GM13976 (cell line): ENCODE measurements around the gene DPP7.

Source experiments
- DNase-seq: peaks from one replicate; pipeline ENCODE4 v3.0.0; 2012; ENCODE audit warnings: low spot score
- in situ Hi-C: fragments of 300-500 bp; cut with MboI; formaldehyde crosslinking; loops from one replicate; pipeline ENCODE4 v1.12.0; 2022; ENCODE audit warnings: low sequenced_read_pairs, mixed read lengths, inconsistent platforms; ENCODE audit not compliant: unreplicated experiment
- TF ChIP-seq, protein P1 (sequence below): IDR thresholded peaks from 2 replicates; pipeline ENCODE4 v1.5.1; 2012; ENCODE audit warnings: borderline replicate concordance, mild to moderate bottlenecking; ENCODE audit not compliant: insufficient read depth; ENCODE audit errors: extremely low read depth, missing control alignments, control extremely low read depth

The DPP7 gene

GRCh38 chr9:137071282-137071681, 43.3 kb downstream of the DPP7 start:
- no peak for DNase-seq
- TF ChIP-seq, protein P1, sequence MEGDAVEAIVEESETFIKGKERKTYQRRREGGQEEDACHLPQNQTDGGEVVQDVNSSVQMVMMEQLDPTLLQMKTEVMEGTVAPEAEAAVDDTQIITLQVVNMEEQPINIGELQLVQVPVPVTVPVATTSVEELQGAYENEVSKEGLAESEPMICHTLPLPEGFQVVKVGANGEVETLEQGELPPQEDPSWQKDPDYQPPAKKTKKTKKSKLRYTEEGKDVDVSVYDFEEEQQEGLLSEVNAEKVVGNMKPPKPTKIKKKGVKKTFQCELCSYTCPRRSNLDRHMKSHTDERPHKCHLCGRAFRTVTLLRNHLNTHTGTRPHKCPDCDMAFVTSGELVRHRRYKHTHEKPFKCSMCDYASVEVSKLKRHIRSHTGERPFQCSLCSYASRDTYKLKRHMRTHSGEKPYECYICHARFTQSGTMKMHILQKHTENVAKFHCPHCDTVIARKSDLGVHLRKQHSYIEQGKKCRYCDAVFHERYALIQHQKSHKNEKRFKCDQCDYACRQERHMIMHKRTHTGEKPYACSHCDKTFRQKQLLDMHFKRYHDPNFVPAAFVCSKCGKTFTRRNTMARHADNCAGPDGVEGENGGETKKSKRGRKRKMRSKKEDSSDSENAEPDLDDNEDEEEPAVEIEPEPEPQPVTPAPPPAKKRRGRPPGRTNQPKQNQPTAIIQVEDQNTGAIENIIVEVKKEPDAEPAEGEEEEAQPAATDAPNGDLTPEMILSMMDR: no peak
- in situ Hi-C loops: no loop called here

DNA sequence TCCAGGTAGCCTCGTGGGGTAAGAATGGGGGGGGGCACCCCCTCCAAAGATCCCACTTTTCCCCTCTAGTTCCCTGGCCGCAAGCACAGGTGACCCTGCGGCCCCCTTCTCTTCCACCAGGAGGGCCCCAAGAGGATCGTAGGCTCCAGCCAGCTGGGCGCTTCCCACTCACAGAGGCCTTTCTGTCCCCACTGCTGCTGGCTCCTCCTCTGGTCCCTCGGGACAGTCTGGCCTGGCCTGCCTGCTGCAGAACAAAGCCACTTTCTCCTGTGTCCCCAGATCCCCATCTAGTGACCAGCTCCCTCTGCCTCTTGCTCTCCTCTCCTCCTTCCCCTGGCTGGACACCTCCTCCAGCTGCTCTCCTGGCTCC, 43.6 kb downstream of the DPP7 start:
- TF ChIP-seq, protein P1: no peak
- in situ Hi-C loops: no loop called here
- DNase-seq: peak; percentile 57

DNA sequence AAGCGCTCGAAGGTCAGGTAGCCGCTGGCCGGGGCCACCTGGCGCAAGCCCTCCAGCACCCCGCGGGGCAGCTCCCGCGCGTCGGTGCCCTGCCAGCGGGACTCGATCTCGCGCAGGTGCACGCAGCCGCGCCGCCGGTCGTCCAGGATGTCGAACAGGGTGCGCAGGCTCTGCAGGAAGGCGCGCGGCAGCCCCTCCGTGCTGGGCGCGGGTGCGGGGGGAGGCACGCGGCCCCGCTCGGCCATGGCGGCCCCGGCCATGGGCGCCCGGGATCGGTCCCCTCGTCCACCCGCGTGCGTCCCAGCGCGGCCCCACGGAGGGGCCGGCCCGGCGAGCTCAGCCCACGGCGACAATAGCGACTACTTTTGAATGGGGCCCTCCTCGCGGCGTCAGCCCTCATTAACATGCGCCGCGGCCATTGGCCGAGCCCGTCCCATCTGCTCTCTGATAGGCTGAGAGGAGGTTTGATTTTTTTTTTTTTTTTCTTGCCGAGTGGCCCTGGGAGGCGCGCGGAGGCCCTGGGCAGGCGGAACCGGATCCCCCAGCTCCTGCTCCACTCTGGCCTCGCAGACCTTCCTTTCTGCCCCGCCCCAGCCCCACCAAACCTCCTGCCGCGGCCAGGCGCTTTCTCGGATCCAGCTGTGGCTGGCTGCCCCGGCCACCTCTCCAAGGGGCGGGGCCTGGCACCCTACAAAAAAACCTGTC, 44.2 kb downstream of the DPP7 start, which contains the start of gene SAPCD2:
Gene SAPCD2 (minus strand): TSS at position 357 of the 705 bp plus-strand sequence. CDS start 97 bp downstream, at position 260.
- peak; percentile 95 for DNase-seq
- TF ChIP-seq, protein P1: no peak
- in situ Hi-C loops: no loop called here

GRCh38 chr9:137069508-137070091, 44.9 kb downstream of the DPP7 start:
- in situ Hi-C loops: no loop called here
- DNase-seq: peak; percentile 44

GRCh38 chr9:137068539-137069507, 45.7 kb downstream of the DPP7 start:
- TF ChIP-seq, protein P1: no peak
- in situ Hi-C loops: no loop called here
- DNase-seq: no peak

More at GRCh38 chr9:137069508-137070091, 44.9 kb downstream of the DPP7 start:
- TF ChIP-seq, protein P1: no peak

DNA sequence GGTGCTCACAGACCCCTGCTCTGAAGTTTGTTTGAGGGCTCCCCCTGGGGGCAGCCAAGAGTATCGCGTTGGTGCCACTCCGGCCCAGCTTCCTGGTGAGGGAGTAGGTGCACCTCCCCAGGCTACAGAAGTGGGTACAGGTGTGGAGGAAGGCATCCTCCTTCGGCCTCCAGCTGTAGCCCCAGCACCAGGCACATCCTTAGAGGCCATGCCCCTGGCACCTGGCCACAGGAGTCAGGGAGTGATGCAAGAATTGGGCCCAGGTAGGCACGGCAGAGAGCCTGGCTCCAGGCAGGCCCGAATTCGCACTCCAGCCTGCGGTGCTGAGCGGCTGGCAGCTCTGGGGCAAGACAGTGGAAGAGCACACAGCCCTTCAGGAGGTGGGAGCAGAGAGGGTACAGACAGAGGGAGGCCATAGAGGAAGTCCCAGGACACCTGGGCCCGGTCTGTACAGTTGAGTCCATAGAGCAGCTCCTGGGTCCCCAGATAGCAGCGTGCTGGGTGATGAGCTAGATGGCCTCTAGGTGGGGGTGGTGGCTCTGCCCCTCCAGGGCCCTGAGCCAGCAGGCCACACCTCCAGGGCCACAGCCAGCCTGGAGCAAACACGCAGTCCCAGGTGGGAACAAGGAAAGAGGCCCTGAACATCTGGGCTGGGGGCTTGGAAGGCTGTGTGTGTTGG, 46.5 kb downstream of the DPP7 start:
- TF ChIP-seq, protein P1: peak; percentile 76
- in situ Hi-C loops: no loop called here
- DNase-seq: peak; percentile 90
